ENCODE results near the gene VTI1A.

The VTI1A gene

DNA sequence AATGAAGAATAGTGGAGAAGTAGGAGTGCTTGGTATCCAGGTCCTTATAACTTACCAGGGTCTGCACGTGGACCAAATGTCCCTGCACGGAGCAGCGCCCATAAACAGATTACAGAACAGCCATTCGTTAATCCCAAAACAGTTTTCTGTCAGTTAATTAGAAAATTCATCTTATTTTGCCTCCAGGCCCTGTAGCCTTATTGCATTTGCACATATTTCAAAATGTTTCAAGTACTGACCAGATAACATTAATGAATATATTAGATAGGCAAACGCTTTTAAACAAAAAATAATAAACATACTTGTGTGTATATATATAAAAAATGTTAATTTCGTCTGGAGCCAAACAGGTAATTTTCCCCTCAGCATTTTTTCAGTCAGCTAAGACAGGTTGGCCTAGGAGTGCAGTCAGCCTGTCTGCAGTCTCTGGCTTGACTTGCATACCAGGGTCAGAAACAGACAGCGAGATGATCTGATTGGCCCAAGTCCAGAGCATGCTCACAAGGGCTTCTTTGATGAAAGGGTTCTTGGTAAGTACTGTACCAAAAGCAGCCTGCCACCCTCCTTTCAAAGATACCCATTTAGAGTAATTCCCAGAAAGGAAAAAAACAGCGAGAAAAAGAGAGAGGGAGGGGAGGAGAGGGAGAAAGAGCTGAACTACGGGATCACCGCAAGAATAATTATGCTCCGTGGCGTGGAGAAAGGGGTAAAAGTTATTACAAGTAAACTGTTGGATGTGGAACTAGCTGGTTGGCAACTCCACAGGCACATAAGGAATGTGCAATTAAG is 308.6 kb downstream of the VTI1A start:
- H3K9me3 ChIP-seq (ENCODE audit: control insufficient read depth, low read depth, low read length): no peaks in the 10 kb centered on the region
- H3K27me3 ChIP-seq (ENCODE audit: control insufficient read depth, insufficient read depth, low read length): no peaks in the 10 kb centered on the region
- H3K27ac ChIP-seq (ENCODE audit: low read length): no peak overlapping the region
- no peak overlapping the region for H3K4me3 ChIP-seq (ENCODE audit: low read length)
- H3K36me3 ChIP-seq (ENCODE audit: control insufficient read depth, low read depth, low read length): no peaks in the 10 kb centered on the region
- H3K4me1 ChIP-seq (ENCODE audit: control insufficient read depth, low read depth, low read length): peaks cover 10% of the 10 kb centered on the region
- no peak overlapping the region for H3K9ac ChIP-seq (ENCODE audit: low read length)

DNA sequence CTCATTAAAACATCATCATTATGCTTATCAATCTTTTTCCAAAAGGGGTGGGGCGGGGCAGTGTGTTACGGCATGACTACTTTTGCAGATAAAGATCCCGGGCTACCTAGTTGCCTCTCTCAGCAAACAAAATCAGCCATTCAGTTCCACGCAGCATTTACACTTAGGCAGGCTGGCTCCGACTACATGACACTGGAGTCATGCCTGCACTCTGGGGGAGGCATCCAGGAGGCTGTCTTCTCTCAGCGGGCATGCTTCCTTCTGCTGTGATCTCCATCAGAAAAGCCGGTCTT is 309.2 kb downstream of the VTI1A start:
- no peak overlapping the region for H3K27ac ChIP-seq (ENCODE audit: low read length)
- H3K36me3 ChIP-seq (ENCODE audit: control insufficient read depth, low read depth, low read length): no peaks in the 10 kb centered on the region
- H3K4me3 ChIP-seq (ENCODE audit: low read length): no peak overlapping the region
- H3K4me1 ChIP-seq (ENCODE audit: control insufficient read depth, low read depth, low read length): peaks cover 10% of the 10 kb centered on the region
- no peaks in the 10 kb centered on the region for H3K9me3 ChIP-seq (ENCODE audit: control insufficient read depth, low read depth, low read length)
- no peaks in the 10 kb centered on the region for H3K27me3 ChIP-seq (ENCODE audit: control insufficient read depth, insufficient read depth, low read length)
- no peak overlapping the region for H3K9ac ChIP-seq (ENCODE audit: low read length)

DNA sequence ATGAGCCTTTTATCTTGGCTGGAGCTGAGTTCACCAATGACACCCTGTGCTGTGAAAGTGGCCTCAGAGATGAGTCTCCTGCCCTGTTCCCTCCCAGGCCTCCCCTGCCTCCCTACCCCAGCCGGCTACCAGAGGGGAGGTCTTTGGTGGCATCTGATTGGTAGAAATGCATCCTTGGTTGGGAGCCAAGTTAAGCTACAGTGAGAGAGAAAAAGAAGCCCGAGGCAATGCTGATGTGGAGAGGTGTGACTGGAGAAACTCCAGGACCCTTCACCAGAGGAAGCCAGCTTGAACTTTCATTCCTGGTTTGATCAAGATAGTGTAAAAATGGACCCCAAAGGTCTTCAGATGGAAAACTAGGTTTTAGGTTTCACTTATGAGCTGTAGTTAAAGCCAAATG is 311.9 kb downstream of the VTI1A start:
- Histone ChIP-seq H3K27ac (ENCODE audit: low read length) (no peak overlapping the region), H3K4me1 (ENCODE audit: control insufficient read depth, low read depth, low read length) (peaks cover 6% of the 10 kb centered on the region), H3K9ac (ENCODE audit: low read length) (no peak overlapping the region), H3K27me3 (ENCODE audit: control insufficient read depth, insufficient read depth, low read length) (no peaks in the 10 kb centered on the region), H3K36me3 (ENCODE audit: control insufficient read depth, low read depth, low read length) (no peaks in the 10 kb centered on the region), H3K4me3 (ENCODE audit: low read length) (no peak overlapping the region), H3K9me3 (ENCODE audit: control insufficient read depth, low read depth, low read length) (no peaks in the 10 kb centered on the region)

DNA sequence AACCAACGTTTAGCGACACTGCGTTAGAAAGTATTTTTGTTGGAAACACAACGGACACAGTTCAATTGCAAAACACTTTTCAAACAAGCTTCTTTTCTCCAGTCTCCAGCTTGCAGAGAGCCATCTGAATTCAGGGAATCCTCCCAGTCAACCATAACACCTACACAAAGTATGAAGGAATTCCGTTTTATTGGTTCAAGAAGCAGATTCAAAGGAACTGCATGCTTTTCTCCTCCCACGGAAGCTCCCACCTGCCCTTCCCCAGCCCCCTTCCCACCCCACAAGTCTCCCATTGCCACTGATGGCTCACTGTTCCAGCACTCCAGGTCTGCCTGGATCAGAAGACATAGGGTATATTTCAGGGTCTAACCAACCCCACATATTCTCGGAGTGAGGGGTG is 312.5 kb downstream of the VTI1A start:
- no peaks in the 10 kb centered on the region for H3K9me3 ChIP-seq (ENCODE audit: control insufficient read depth, low read depth, low read length)
- H3K4me1 ChIP-seq (ENCODE audit: control insufficient read depth, low read depth, low read length): peaks cover 6% of the 10 kb centered on the region
- no peak overlapping the region for H3K9ac ChIP-seq (ENCODE audit: low read length)
- no peaks in the 10 kb centered on the region for H3K36me3 ChIP-seq (ENCODE audit: control insufficient read depth, low read depth, low read length)
- H3K27me3 ChIP-seq (ENCODE audit: control insufficient read depth, insufficient read depth, low read length): no peaks in the 10 kb centered on the region
- H3K27ac ChIP-seq (ENCODE audit: low read length): no peak overlapping the region
- H3K4me3 ChIP-seq (ENCODE audit: low read length): no peak overlapping the region

DNA sequence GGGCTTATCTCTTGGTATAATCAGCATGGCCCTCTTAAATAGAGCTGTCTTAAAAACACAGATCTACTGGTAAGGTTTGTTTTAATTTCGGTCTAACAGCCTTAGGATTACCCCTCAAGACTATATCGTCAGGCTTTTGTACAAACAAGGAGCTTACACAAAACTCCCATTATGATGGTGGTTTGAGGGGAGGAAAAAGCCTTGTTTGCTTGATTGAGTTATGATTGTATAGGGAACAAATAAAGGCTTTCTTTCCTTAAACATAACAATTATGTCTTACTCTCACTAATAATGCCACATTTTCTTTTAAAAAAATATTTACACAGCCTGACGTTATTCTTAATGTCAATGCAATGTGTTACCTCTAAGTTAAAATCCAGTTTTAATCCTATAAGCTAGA is 314.2 kb downstream of the VTI1A start:
- no peaks in the 10 kb centered on the region for H3K4me1 ChIP-seq (ENCODE audit: control insufficient read depth, low read depth, low read length)
- H3K27me3 ChIP-seq (ENCODE audit: control insufficient read depth, insufficient read depth, low read length): no peaks in the 10 kb centered on the region
- no peaks in the 10 kb centered on the region for H3K36me3 ChIP-seq (ENCODE audit: control insufficient read depth, low read depth, low read length)
- no peak overlapping the region for H3K27ac ChIP-seq (ENCODE audit: low read length)
- no peak overlapping the region for H3K4me3 ChIP-seq (ENCODE audit: low read length)
- no peaks in the 10 kb centered on the region for H3K9me3 ChIP-seq (ENCODE audit: control insufficient read depth, low read depth, low read length)
- no peak overlapping the region for H3K9ac ChIP-seq (ENCODE audit: low read length)

DNA sequence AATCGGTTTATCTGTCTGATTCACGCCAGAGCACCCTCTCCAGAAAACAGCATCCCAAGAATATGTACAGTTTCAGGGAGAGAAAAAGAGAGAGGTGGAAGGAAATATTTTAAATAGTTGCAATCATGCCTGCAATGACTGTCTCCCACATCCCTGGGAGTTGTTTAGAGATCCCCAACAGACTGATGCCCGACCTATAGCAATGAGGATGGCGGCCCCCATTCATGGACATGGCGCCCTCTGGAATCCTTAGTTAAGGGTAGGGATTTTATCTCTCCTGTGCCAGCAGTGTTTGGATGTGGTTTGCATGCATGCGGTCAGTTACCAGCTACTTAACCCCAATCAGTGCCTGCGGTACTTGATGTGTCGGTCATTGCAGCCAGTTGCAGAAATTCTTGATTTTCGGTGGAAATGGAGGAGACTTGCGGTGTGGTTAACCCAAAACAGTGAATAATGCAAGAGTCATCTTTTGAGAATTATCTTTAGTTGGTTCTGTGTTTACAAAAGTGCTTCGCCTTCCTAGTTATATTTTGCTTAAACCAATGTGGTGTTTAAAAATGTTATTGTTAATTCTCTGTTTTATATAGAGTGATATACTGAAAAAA is 317.0 kb downstream of the VTI1A start:
- Histone ChIP-seq H3K4me3 (ENCODE audit: low read length) (no peak overlapping the region), H3K36me3 (ENCODE audit: control insufficient read depth, low read depth, low read length) (no peaks in the 10 kb centered on the region), H3K9ac (ENCODE audit: low read length) (no peak overlapping the region), H3K27me3 (ENCODE audit: control insufficient read depth, insufficient read depth, low read length) (no peaks in the 10 kb centered on the region), H3K9me3 (ENCODE audit: control insufficient read depth, low read depth, low read length) (no peaks in the 10 kb centered on the region), H3K4me1 (ENCODE audit: control insufficient read depth, low read depth, low read length) (peaks cover 13% of the 10 kb centered on the region), H3K27ac (ENCODE audit: low read length) (no peak overlapping the region)

DNA sequence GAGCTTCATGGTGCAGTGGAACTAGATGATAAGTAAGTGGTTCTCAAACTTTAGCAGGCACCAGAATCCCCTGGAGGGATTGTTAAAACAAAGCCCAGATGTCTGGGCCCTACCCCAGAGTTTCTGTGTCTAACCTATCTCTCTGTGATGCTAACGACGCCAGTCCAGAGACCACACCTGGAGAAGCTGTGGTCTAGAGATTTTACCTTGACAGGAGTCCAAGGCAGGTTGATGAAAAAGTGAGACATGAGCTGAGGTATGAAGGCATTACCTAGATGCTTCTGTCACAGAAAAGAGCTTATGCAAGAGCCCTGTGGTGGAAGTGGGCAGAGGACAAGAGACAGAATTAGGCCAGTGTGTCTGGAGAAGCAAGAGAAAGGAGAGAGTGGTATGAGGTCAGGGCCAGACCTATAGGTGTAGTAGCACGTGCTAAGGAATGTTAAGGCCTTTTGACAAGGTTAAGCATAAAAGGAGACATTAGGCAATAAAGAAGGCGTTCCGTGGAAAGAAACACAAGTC is 318.8 kb downstream of the VTI1A start:
- Histone ChIP-seq H3K27ac (ENCODE audit: low read length) (no peak overlapping the region), H3K4me1 (ENCODE audit: control insufficient read depth, low read depth, low read length) (peaks cover 13% of the 10 kb centered on the region), H3K27me3 (ENCODE audit: control insufficient read depth, insufficient read depth, low read length) (no peaks in the 10 kb centered on the region), H3K9me3 (ENCODE audit: control insufficient read depth, low read depth, low read length) (no peaks in the 10 kb centered on the region), H3K4me3 (ENCODE audit: low read length) (no peak overlapping the region), H3K36me3 (ENCODE audit: control insufficient read depth, low read depth, low read length) (no peaks in the 10 kb centered on the region), H3K9ac (ENCODE audit: low read length) (no peak overlapping the region)

DNA sequence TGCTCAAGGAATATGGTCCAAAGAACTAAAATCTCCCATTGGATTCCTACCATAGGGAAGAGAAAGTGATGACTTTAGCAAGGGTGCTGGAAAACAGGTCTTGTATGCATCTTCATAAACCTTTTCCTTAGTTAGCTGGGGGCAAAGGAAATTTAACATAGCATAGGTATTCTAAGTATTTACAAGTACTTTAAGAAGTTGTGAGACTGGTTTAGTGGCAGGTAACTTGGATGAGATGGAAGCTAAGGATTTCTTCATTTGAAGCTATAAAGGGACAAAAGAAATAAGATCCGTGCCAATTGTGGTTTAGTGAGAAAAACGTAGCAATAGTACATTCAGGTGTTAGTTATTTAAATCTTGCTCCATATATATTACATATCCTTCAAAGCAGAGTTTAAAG is 319.6 kb downstream of the VTI1A start:
- Histone ChIP-seq H3K27ac (ENCODE audit: low read length) (no peak overlapping the region), H3K9ac (ENCODE audit: low read length) (no peak overlapping the region), H3K36me3 (ENCODE audit: control insufficient read depth, low read depth, low read length) (no peaks in the 10 kb centered on the region), H3K4me3 (ENCODE audit: low read length) (no peak overlapping the region), H3K4me1 (ENCODE audit: control insufficient read depth, low read depth, low read length) (peaks cover 13% of the 10 kb centered on the region), H3K27me3 (ENCODE audit: control insufficient read depth, insufficient read depth, low read length) (no peaks in the 10 kb centered on the region), H3K9me3 (ENCODE audit: control insufficient read depth, low read depth, low read length) (no peaks in the 10 kb centered on the region)

DNA sequence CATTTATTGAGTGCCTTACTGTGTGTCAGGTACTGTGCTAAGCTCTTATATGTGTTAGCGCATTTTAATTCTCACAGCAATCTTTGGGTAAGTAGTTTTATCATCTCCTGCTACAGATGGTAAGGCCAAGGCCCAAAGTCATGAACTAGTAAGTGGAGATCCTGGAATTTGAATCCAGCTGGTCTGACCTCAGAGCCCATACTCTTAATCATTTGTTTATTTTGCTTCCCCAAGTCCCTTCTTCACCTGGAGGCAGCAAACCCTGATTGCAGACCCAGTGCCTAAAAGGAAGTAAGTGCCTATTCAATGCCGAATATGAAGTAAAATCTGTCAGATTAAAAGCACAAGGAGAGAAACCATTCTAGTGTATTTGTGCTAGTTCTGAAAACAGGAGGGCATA is 320.1 kb downstream of the VTI1A start:
- no peak overlapping the region for H3K27ac ChIP-seq (ENCODE audit: low read length)
- H3K36me3 ChIP-seq (ENCODE audit: control insufficient read depth, low read depth, low read length): no peaks in the 10 kb centered on the region
- no peaks in the 10 kb centered on the region for H3K27me3 ChIP-seq (ENCODE audit: control insufficient read depth, insufficient read depth, low read length)
- H3K4me1 ChIP-seq (ENCODE audit: control insufficient read depth, low read depth, low read length): peaks cover 13% of the 10 kb centered on the region
- no peaks in the 10 kb centered on the region for H3K9me3 ChIP-seq (ENCODE audit: control insufficient read depth, low read depth, low read length)
- H3K9ac ChIP-seq (ENCODE audit: low read length): no peak overlapping the region
- no peak overlapping the region for H3K4me3 ChIP-seq (ENCODE audit: low read length)

DNA sequence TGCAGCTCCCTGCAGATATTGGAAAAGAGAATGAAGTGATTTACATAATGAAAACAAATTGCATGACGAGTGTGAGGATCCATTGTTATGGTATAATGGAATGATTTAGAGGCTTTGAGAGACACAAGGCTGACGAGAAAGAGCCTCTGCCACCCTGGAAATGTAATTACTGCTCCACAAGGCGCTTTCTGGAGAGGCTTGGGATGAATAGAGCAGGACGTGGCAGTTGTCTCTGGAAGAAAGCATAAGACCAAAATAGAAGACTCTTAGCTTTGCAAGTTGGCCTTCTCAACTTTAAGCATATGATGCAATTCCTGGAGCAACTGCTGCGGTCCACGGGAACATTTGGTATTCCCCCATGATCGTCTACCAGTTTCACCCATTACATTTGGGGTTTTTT is 321.1 kb downstream of the VTI1A start:
- Histone ChIP-seq H3K4me1 (ENCODE audit: control insufficient read depth, low read depth, low read length) (peaks cover 13% of the 10 kb centered on the region), H3K4me3 (ENCODE audit: low read length) (no peak overlapping the region), H3K27ac (ENCODE audit: low read length) (no peak overlapping the region), H3K9ac (ENCODE audit: low read length) (no peak overlapping the region), H3K9me3 (ENCODE audit: control insufficient read depth, low read depth, low read length) (no peaks in the 10 kb centered on the region), H3K27me3 (ENCODE audit: control insufficient read depth, insufficient read depth, low read length) (no peaks in the 10 kb centered on the region), H3K36me3 (ENCODE audit: control insufficient read depth, low read depth, low read length) (no peaks in the 10 kb centered on the region)

DNA sequence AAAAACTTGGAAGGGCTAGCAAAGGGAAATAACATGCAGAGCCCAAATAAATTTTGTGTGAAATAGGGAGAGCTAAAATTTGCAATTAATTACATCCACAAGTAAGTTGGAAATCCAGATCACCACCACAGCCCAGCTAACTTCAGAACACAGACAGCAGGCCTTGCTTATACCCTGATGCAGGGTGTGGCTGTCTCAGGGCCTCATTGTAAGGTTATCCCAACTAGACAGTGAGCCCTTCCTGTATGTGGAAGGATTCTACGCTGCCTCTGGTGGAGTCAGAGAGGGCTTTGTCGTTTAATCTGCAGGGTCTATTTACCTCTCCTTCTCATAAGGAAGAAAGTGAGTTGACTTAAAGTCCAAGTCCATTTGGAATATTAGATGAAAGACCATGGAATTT is 322.1 kb downstream of the VTI1A start:
- H3K4me1 ChIP-seq (ENCODE audit: control insufficient read depth, low read depth, low read length): peaks cover 13% of the 10 kb centered on the region
- no peaks in the 10 kb centered on the region for H3K36me3 ChIP-seq (ENCODE audit: control insufficient read depth, low read depth, low read length)
- no peak overlapping the region for H3K27ac ChIP-seq (ENCODE audit: low read length)
- no peaks in the 10 kb centered on the region for H3K27me3 ChIP-seq (ENCODE audit: control insufficient read depth, insufficient read depth, low read length)
- H3K9me3 ChIP-seq (ENCODE audit: control insufficient read depth, low read depth, low read length): no peaks in the 10 kb centered on the region
- H3K9ac ChIP-seq (ENCODE audit: low read length): no peak overlapping the region
- H3K4me3 ChIP-seq (ENCODE audit: low read length): no peak overlapping the region
